ENCODE measurements around the gene NRL.

NRL gene

DNA sequence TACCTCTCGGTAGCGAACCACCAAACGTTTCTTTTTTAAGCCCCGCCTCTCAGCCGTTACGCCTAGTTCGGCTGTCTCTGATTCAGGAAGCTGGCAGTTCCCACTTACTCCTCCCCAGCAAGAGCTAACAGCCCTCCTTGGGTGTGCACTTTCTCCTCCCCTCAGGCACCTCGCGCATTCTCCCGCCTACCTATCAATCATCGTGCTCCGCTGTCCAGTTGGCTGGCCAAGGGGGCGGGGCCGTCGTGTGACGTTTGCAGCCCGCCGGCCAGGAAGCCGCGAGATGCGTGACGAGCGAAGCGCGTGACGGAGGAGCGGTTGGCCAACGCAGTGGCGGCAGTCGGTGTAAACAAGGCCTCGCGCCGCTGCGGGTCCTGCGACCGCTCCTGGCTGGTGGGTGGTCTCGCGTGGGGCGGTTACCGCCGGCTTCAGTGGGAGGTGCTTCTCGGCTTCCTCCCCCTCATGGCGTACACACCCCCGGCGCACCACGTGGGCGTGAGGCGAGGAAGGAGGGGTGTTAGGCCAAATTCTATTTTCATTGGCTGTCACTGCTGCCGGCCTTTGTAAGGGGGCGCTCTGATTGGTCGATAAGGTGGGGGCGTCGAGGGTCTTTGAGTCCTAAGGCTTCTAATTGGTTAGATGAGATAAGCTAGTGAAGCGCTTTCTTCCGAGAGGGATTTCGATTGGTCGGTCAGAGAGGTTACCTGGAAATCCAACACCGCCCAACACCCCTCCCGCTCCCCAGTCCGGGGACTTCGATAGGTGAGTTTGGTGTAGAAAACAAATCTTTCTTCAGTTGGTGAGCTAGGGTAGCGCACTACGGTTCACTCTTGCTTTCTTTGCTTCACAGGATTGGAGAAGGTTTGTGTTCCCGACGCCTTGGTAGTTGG lies at the start of gene NRL, which contains the start of gene DCAF11:
Gene NRL (minus strand): TSS at position 418 of the 890 bp plus-strand sequence. CDS start 32,101 bp downstream, outside the sequence.
Gene DCAF11 (plus strand): TSS at position 246 of the 890 bp plus-strand sequence. CDS start 818 bp downstream, outside the sequence.
- Histone ChIP-seq H3K9ac (ENCODE audit: low read length) (peak within 1 kb of the TSS; percentile 93), H3K4me3 (ENCODE audit: low read length) (peak within 1 kb of the TSS; percentile 87)

DNA sequence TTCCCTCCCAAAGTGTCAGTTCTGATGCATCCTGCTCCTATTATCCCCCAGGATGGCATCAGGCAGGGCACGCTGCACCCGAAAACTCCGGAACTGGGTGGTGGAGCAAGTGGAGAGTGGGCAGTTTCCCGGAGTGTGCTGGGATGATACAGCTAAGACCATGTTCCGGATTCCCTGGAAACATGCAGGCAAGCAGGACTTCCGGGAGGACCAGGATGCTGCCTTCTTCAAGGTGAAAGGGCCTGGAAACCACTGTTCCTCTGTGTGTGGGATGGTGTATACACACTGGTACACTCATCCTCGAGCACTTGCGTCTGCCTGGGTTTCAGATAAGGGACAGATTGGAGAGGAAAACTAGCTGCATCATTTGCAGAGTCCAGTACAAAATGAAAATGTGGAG lies 47.3 kb upstream of the NRL start:
- Histone ChIP-seq H3K36me3 (replicated peaks; ENCODE audit: insufficient read depth, low read length) (no peaks in the 10 kb centered on the region), H4K20me1 (ENCODE audit: insufficient read depth, low read length) (no peaks in the 10 kb centered on the region), H3K4me2 (ENCODE audit: low read depth, low read length) (peak overlapping the region; percentile 93), H3K79me2 (ENCODE audit: low read length) (peaks cover 12% of the 10 kb centered on the region), H2AFZ (ENCODE audit: low read length) (no peak overlapping the region), H3K4me1 (ENCODE audit: low read length) (no peaks in the 10 kb centered on the region), H3K9ac (ENCODE audit: low read length) (peak overlapping the region; percentile 76; the same call in 1 of the 2 replicates), H3K27me3 (replicated peaks; ENCODE audit: insufficient read depth, low read length) (no peaks in the 10 kb centered on the region), H3K27ac (ENCODE audit: low read length) (no peak overlapping the region), H3F3A (ENCODE audit: insufficient read depth, low read length) (no peaks in the 10 kb centered on the region), H3K4me3 (ENCODE audit: low read length) (peak overlapping the region; percentile 73), H3K9me3 (replicated peaks; ENCODE audit: insufficient read depth, low read length) (no peaks in the 10 kb centered on the region), H3K9me2 (replicated peaks; ENCODE audit: insufficient read depth, low read length) (no peaks in the 10 kb centered on the region)
- no peak for DNase-seq
- no peak for TF ChIP-seq EZH2phosphoT487 (IDR thresholded peaks at IDR 0.05; ENCODE audit: low read length)
- TF ChIP-seq EZH2 (optimal IDR thresholded peaks at IDR 0.05; ENCODE audit: low read depth, low read length), result no peak
- TF ChIP-seq, protein P1, sequence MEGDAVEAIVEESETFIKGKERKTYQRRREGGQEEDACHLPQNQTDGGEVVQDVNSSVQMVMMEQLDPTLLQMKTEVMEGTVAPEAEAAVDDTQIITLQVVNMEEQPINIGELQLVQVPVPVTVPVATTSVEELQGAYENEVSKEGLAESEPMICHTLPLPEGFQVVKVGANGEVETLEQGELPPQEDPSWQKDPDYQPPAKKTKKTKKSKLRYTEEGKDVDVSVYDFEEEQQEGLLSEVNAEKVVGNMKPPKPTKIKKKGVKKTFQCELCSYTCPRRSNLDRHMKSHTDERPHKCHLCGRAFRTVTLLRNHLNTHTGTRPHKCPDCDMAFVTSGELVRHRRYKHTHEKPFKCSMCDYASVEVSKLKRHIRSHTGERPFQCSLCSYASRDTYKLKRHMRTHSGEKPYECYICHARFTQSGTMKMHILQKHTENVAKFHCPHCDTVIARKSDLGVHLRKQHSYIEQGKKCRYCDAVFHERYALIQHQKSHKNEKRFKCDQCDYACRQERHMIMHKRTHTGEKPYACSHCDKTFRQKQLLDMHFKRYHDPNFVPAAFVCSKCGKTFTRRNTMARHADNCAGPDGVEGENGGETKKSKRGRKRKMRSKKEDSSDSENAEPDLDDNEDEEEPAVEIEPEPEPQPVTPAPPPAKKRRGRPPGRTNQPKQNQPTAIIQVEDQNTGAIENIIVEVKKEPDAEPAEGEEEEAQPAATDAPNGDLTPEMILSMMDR (IDR thresholded peaks at IDR 0.05; ENCODE audit: low read length), result no peak

More for the DNA sequence above, at the start of gene NRL, which contains the start of gene DCAF11:
- H3K9me2 ChIP-seq (replicated peaks; ENCODE audit: insufficient read depth, low read length), result no peaks in the 10 kb centered on the region
- no peaks in the 10 kb centered on the region for H3K36me3 ChIP-seq (replicated peaks; ENCODE audit: insufficient read depth, low read length)
- H3K27me3 ChIP-seq (replicated peaks; ENCODE audit: insufficient read depth, low read length), result no peaks in the 10 kb centered on the region
- H3K4me2 ChIP-seq (ENCODE audit: low read depth, low read length), result peak within 1 kb of the TSS; percentile 84
- peak within 1 kb of the TSS; percentile 58; the same call in 1 of the 2 replicates for H2AFZ ChIP-seq (ENCODE audit: low read length)
- H3K27ac ChIP-seq (ENCODE audit: low read length), result peak within 1 kb of the TSS; percentile 100
- peaks cover 13% of the 10 kb centered on the region for H3K79me2 ChIP-seq (ENCODE audit: low read length)
- H3K4me1 ChIP-seq (ENCODE audit: low read length), result peaks cover 9% of the 10 kb centered on the region
- TF ChIP-seq, protein P1 (IDR thresholded peaks at IDR 0.05; ENCODE audit: low read length), result no peak
- TF ChIP-seq EZH2phosphoT487 (IDR thresholded peaks at IDR 0.05; ENCODE audit: low read length), result no peak
- TF ChIP-seq EZH2 (optimal IDR thresholded peaks at IDR 0.05; ENCODE audit: low read depth, low read length), result no peak
- H4K20me1 ChIP-seq (ENCODE audit: insufficient read depth, low read length), result no peaks in the 10 kb centered on the region
- peaks cover 20% of the 10 kb centered on the region for H3F3A ChIP-seq (ENCODE audit: insufficient read depth, low read length)
- DNase-seq, result peak; percentile 97
- no peaks in the 10 kb centered on the region for H3K9me3 ChIP-seq (replicated peaks; ENCODE audit: insufficient read depth, low read length)

DNA sequence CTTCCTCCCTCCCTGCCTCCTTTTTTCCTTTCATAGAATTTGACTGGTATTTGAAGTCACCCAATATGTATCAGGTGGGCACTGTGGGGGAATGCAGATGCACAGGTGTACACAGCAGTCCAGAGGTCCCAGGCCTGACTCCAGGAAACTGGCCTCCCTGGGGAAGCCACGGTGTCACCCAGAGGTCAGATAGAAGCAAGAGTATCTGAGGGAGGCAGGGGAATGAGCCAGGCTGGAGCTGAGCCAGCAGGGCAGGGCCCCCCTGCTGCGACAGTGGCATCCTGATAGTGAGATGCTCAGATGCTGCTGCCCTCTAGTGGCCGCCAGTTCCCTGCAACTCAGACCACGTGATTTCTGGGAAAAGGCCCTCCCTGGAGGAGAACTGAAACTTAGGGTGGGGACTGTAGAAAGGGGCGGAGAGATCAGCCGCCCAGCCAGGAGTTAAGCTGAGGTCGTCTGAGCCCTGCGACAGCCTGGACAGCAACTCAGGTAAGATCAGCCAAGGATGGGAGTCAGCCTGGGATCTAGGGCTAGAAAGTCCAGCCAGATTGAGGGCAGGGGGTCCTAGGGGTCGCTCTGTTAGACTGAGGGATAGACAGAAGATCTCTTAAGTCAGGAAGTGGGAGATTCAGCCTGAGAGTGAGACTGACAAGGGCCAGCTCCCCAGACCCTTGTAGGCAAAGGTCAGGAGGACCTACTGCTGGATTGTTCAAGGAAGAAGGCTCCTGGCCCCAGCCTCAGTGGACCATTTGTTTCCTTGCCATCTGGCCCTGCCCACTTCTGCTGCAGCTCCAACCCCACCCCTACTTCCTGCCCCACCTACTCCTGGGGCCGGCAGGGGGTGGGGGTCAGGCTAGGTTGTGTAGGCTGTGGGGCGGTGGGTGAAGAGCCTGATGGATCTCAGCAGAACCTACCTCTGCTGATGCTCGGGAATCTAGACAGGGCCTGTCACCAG lies 46.4 kb upstream of the NRL start, which contains the start of gene IRF9:
Gene IRF9 (plus strand): TSS at position 416 of the 955 bp plus-strand sequence. CDS start 880 bp downstream, outside the sequence.
- H3K9me3 ChIP-seq (replicated peaks; ENCODE audit: insufficient read depth, low read length), result no peaks in the 10 kb centered on the region
- peak within 1 kb of the TSS; percentile 50; the same call in 1 of the 2 replicates for H3K27ac ChIP-seq (ENCODE audit: low read length)
- H3K9ac ChIP-seq (ENCODE audit: low read length), result peak within 1 kb of the TSS; percentile 76
- H3K4me1 ChIP-seq (ENCODE audit: low read length), result no peaks in the 10 kb centered on the region
- no peaks in the 10 kb centered on the region for H3K27me3 ChIP-seq (replicated peaks; ENCODE audit: insufficient read depth, low read length)
- no peaks in the 10 kb centered on the region for H4K20me1 ChIP-seq (ENCODE audit: insufficient read depth, low read length)
- H3K9me2 ChIP-seq (replicated peaks; ENCODE audit: insufficient read depth, low read length), result no peaks in the 10 kb centered on the region
- no peaks in the 10 kb centered on the region for H3F3A ChIP-seq (ENCODE audit: insufficient read depth, low read length)
- H2AFZ ChIP-seq (ENCODE audit: low read length), result 0 out of 2 replicates have a peak within 1 kb of the TSS, but pooled peaks have one; percentile 11
- TF ChIP-seq EZH2phosphoT487 (IDR thresholded peaks at IDR 0.05; ENCODE audit: low read length), result no peak
- no peak for TF ChIP-seq EZH2 (optimal IDR thresholded peaks at IDR 0.05; ENCODE audit: low read depth, low read length)
- TF ChIP-seq, protein P1 (IDR thresholded peaks at IDR 0.05; ENCODE audit: low read length), result peak; percentile 69
- H3K4me2 ChIP-seq (ENCODE audit: low read depth, low read length), result peak within 1 kb of the TSS; percentile 93
- H3K36me3 ChIP-seq (replicated peaks; ENCODE audit: insufficient read depth, low read length), result no peaks in the 10 kb centered on the region
- DNase-seq, result peak; percentile 82
- H3K79me2 ChIP-seq (ENCODE audit: low read length), result peaks cover 12% of the 10 kb centered on the region
- H3K4me3 ChIP-seq (ENCODE audit: low read length), result peak within 1 kb of the TSS; percentile 73

Measured in MM.1S (cell line).